PFSK-1 (cell line): Measurements from ENCODE around the gene TGFB1I1.

ENCODE experiments used
- FOXP2 ChIP-seq: optimal IDR thresholded peaks from 2 replicates; pipeline ENCODE3; 2011; ENCODE audit warnings: borderline replicate concordance, control low read depth, inconsistent platforms; ENCODE audit not compliant: insufficient read depth; ENCODE audit errors: extremely low read length, extremely low read depth
- POLR2AphosphoS5 ChIP-seq: IDR thresholded peaks from 2 replicates; pipeline ENCODE4 v1.6.1; 2012; ENCODE audit warnings: low read depth, mild to moderate bottlenecking, control low read depth, low read length, moderate library complexity
- SIN3A ChIP-seq: IDR thresholded peaks from 2 replicates; pipeline ENCODE4 v1.6.1; 2012; ENCODE audit warnings: mild to moderate bottlenecking, low read length, moderate library complexity, borderline replicate concordance; ENCODE audit not compliant: insufficient read depth
- TAF1 ChIP-seq: IDR thresholded peaks from 2 replicates; pipeline ENCODE4 v1.6.1; 2012; ENCODE audit warnings: low read length, control low read depth, borderline replicate concordance; ENCODE audit not compliant: insufficient read depth
- TF ChIP-seq, protein P1 (sequence below), 2 experiments: IDR thresholded peaks; 2 replicates each; pipeline versions ENCODE4 v1.6.1 to v1.8.0; 2011 to 2012; ENCODE audit warnings: low read depth in 2 of 2, low read length in 2 of 2, control low read depth in 1 of 2, inconsistent platforms in 1 of 2, mild to moderate bottlenecking in 1 of 2, moderate library complexity in 1 of 2; ENCODE audit not compliant: insufficient read depth in 1 of 2

Gene TGFB1I1

DNA sequence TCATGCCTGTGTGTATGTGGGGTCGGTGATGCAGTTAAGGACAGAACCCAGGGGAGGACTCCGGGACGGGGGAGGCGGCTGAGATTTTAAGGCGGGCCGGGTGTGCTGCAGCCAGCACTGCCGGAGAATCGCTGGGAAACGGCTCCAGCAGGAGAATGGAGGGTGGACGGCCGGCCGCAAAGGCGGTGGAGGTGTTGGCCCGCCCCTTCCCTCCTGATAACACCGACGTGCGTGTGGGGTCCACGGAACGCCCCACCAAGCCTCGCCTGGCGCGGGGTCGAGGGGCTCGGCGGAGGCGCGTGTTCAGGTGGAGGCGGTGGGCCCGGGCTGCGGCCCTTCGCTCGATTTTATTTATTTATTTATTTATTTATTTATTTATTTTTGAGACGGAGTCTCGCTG lies 30.0 kb upstream of the TGFB1I1 start:
- TF ChIP-seq, protein P1, sequence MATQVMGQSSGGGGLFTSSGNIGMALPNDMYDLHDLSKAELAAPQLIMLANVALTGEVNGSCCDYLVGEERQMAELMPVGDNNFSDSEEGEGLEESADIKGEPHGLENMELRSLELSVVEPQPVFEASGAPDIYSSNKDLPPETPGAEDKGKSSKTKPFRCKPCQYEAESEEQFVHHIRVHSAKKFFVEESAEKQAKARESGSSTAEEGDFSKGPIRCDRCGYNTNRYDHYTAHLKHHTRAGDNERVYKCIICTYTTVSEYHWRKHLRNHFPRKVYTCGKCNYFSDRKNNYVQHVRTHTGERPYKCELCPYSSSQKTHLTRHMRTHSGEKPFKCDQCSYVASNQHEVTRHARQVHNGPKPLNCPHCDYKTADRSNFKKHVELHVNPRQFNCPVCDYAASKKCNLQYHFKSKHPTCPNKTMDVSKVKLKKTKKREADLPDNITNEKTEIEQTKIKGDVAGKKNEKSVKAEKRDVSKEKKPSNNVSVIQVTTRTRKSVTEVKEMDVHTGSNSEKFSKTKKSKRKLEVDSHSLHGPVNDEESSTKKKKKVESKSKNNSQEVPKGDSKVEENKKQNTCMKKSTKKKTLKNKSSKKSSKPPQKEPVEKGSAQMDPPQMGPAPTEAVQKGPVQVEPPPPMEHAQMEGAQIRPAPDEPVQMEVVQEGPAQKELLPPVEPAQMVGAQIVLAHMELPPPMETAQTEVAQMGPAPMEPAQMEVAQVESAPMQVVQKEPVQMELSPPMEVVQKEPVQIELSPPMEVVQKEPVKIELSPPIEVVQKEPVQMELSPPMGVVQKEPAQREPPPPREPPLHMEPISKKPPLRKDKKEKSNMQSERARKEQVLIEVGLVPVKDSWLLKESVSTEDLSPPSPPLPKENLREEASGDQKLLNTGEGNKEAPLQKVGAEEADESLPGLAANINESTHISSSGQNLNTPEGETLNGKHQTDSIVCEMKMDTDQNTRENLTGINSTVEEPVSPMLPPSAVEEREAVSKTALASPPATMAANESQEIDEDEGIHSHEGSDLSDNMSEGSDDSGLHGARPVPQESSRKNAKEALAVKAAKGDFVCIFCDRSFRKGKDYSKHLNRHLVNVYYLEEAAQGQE (IDR thresholded peaks at IDR 0.05; ENCODE audit: insufficient read depth in 1 of 2, low read depth in 2 of 2, low read length in 2 of 2): no peak
- no peak for TF ChIP-seq SIN3A
- TF ChIP-seq POLR2AphosphoS5: no peak
- TF ChIP-seq TAF1: no peak
- no peak for TF ChIP-seq FOXP2

DNA sequence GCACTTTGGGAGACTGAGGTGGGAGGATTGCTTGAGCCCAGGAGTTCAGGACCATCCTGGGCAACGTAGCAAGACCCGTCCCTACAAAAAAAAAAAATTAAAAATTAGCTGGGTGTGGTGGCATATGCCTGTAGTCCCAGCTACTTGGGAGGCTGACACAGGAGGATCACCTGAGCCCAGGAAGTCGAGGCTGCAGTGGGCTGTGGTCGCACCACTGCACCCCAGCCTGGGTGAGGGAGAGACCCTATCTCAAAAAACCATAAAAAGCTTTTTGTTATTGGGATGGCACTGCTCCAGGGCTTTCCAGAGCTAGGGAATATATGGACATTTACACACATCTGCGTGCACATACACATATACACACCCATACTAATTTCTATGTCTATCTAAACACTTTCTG lies 20.8 kb upstream of the TGFB1I1 start:
- TF ChIP-seq TAF1 (no peak), POLR2AphosphoS5 (no peak), FOXP2 (no peak), SIN3A (no peak)
- TF ChIP-seq, protein P1 (IDR thresholded peaks at IDR 0.05; ENCODE audit: insufficient read depth in 1 of 2, low read depth in 2 of 2, low read length in 2 of 2): no peak

DNA sequence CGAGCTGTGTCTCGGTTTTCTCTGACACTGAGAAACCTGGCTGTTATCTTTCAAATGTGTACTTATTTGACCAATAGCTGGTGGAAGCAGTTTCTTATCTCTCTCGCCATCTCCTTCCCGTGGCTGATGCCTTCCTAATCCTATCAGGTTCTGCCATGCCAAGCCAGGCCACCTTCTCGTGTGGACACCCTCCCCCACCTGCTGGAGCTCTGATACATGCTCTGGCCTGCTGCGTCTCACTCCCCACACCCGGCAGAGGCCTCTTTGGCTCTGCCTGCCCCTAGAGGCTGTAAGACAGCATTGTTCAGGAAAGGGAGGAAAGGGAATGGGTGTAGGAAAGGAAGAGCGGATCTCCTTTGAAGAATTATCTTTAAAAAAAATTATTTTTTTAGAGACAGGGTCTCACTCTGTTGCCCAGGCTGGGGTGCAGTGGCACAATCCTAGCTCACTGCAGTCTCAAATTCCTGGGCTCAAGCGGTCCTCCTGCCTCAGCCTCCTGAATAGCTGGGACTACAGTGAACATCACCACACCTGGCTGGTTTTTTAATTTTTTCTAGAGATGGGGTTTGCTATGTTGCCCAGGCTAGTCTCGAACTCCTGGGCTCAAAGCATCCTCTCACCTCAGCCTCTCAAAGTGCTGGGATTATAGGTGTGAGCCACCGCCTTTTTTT lies 20.1 kb upstream of the TGFB1I1 start:
- no peak for TF ChIP-seq POLR2AphosphoS5

DNA sequence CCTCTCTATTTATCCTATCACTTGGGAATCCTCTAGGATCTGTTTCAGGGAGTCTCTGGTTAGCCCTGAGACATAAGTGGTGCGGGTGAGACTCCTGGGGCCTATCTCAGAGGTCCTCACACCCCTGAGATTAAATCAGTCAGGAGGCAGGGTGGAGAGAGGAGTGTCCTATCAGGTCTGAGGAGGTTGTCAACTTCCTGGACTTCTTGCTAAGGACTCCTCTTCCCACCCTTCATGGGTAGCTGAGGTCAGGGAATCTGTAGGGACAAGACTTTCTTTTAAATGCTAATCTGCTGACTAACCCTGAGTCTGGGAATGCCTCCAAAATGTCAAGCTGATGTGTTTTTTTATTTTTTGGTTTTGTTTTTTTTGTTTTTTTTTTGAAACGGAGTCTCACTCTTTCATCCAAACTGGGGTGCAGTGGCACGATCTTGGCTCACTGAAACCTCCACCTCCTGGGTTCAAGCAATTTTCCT lies 19.3 kb upstream of the TGFB1I1 start:
- TF ChIP-seq POLR2AphosphoS5 (peak; percentile 66), SIN3A (no peak), TAF1 (no peak), FOXP2 (no peak)
- TF ChIP-seq, protein P1 (IDR thresholded peaks at IDR 0.05; ENCODE audit: insufficient read depth in 1 of 2, low read depth in 2 of 2, low read length in 2 of 2): no peak

DNA sequence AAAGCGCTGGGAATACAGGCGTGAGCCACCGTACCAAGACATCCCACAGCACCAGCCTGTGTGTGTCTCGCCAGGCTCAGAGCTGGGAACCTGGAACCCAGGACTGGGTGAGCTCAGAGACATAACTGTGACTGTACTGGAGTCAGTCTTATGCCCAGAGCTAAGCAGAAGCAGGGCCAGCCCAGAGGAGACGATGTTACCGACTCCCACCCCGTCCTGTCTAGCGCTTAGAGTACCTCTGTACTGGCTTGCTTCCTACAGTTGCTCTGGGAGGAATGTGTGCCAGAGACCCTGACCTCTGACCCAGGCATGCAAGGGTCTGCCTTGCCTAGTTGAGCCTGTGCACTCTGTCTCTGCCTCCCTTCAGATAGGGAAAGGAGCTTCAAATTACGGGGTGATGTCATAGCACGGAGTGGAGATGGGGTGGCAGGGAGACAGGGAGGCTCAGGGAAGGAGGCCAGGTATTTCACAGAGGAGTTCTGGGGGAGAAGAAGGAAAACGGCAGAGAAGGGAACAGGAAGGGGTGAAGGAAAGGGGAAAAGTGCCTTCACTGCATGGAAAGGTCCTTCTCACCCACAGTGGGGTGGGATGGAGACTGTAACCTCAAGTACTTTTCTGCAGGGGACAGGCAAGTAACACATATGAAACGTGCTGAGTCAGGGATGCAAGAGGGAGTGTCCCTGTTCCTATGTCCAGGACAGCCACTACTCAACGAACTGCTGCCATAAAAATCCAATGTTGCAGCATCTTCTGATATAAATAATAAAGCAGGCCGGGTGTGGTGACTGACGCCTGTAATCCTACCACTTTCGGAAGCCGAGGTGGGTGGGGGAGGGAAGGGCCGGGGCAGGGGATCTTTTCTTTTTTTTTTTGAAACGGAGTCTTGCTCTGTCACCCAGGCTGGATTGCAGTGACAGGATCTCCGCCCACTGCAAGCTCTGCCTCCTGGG lies 18.4 kb upstream of the TGFB1I1 start:
- TF ChIP-seq POLR2AphosphoS5: no peak
- no peak for TF ChIP-seq FOXP2
- TF ChIP-seq SIN3A: no peak
- TF ChIP-seq TAF1: no peak
- TF ChIP-seq, protein P1 (IDR thresholded peaks at IDR 0.05; ENCODE audit: insufficient read depth in 1 of 2, low read depth in 2 of 2, low read length in 2 of 2): no peak
